H9 (cell line): ENCODE measurements around the gene POC1B. TPM values are rescaled to one million over a fixed set of nuclear protein-coding genes. Genes with fewer than 3 reads are reported as not detected.
A peak's percentile ranks its signal among the peaks of the same experiment; 100 is the strongest.

ENCODE experiments used
- DNase-seq: peaks from one replicate; pipeline ENCODE4 v3.0.0-alpha.2; 2017
- H2AFZ ChIP-seq: one replicate; pipeline ENCODE4 v1.6.1; 2013; ENCODE audit warnings: mild to moderate bottlenecking, low read length, control low read depth, moderate library complexity
- H2AK5ac ChIP-seq: 2 replicates; pipeline ENCODE4 v1.6.1; 2013; ENCODE audit warnings: low read length, control low read depth, mixed read lengths; ENCODE audit not compliant: insufficient read length
- H2BK120ac ChIP-seq: one replicate; pipeline ENCODE4 v1.6.1; 2013; ENCODE audit warnings: low read depth, mild to moderate bottlenecking, low read length, control low read depth, inconsistent platforms; ENCODE audit not compliant: poor library complexity, severe bottlenecking
- H2BK12ac ChIP-seq: 2 replicates; pipeline ENCODE4 v1.6.1; 2013; ENCODE audit warnings: low read length, control low read depth, mixed read lengths, low read depth; ENCODE audit not compliant: insufficient read length
- H2BK15ac ChIP-seq: 2 replicates; pipeline ENCODE4 v1.6.1; 2013; ENCODE audit warnings: low read depth, low read length, control low read depth
- H2BK20ac ChIP-seq: one replicate; pipeline ENCODE4 v1.6.1; 2013; ENCODE audit warnings: low read depth, mild to moderate bottlenecking, low read length, control low read depth, inconsistent platforms; ENCODE audit not compliant: poor library complexity, severe bottlenecking
- H2BK5ac ChIP-seq: 2 replicates; pipeline ENCODE4 v1.6.1; 2013; ENCODE audit warnings: low read length, control low read depth, mixed read lengths; ENCODE audit not compliant: insufficient read length
- H3K14ac ChIP-seq: 2 replicates; pipeline ENCODE4 v1.6.1; 2013; ENCODE audit warnings: low read length, control low read depth; ENCODE audit not compliant: insufficient read depth
- H3K18ac ChIP-seq: 2 replicates; pipeline ENCODE4 v1.6.1; 2013; ENCODE audit warnings: low read depth, mild to moderate bottlenecking, mixed read lengths, low read length, control low read depth; ENCODE audit not compliant: insufficient read length
- H3K23ac ChIP-seq: 2 replicates; pipeline ENCODE4 v1.6.1; 2013; ENCODE audit warnings: low read length, control low read depth, mixed read lengths, low read depth; ENCODE audit not compliant: insufficient read length
- H3K23me2 ChIP-seq: 2 replicates; pipeline ENCODE4 v1.6.1; 2013; ENCODE audit warnings: low read depth, mild to moderate bottlenecking, mixed read lengths, low read length, control low read depth; ENCODE audit not compliant: insufficient read length, poor library complexity, severe bottlenecking
- H3K27ac ChIP-seq: 2 replicates; pipeline ENCODE4 v1.5.1; 2013; ENCODE audit warnings: low read length, control low read depth, mixed read lengths, low read depth; ENCODE audit not compliant: insufficient read length
- H3K27me3 ChIP-seq: 2 replicates; pipeline ENCODE4 v1.6.1; 2013; ENCODE audit warnings: low read length, control low read depth, inconsistent platforms; ENCODE audit not compliant: insufficient read depth
- H3K4ac ChIP-seq: 2 replicates; pipeline ENCODE4 v1.6.1; 2013; ENCODE audit warnings: low read depth, mild to moderate bottlenecking, control low read depth, inconsistent platforms, low read length, moderate library complexity
- H3K4me1 ChIP-seq: 2 replicates; pipeline ENCODE4 v1.6.1; 2013; ENCODE audit warnings: low read length, control low read depth, inconsistent platforms; ENCODE audit not compliant: insufficient read depth
- H3K4me2 ChIP-seq: 2 replicates; pipeline ENCODE4 v1.6.1; 2013; ENCODE audit warnings: low read length, control low read depth, mixed read lengths; ENCODE audit not compliant: insufficient read length, insufficient read depth
- H3K56ac ChIP-seq: 2 replicates; pipeline ENCODE4 v1.6.1; 2013; ENCODE audit warnings: low read depth, mild to moderate bottlenecking, mixed read lengths, low read length, control low read depth; ENCODE audit not compliant: insufficient read length
- H3K79me1 ChIP-seq: 2 replicates; pipeline ENCODE4 v1.6.1; 2013; ENCODE audit warnings: low read depth, mild to moderate bottlenecking, moderate library complexity, low read length, control low read depth, inconsistent platforms; ENCODE audit not compliant: insufficient read depth, poor library complexity, severe bottlenecking
- H3K79me2 ChIP-seq: 2 replicates; pipeline ENCODE4 v1.6.1; 2013; ENCODE audit warnings: low read length, control low read depth, inconsistent platforms; ENCODE audit not compliant: insufficient read depth
- H3K9ac ChIP-seq: 2 replicates; pipeline ENCODE4 v1.6.1; 2013; ENCODE audit warnings: low read length, control low read depth, mixed read lengths; ENCODE audit not compliant: insufficient read length; ENCODE audit errors: extremely low read depth
- H3K9me3 ChIP-seq: one replicate; pipeline ENCODE4 v1.6.1; 2013; ENCODE audit warnings: low read depth, low read length, inconsistent platforms; ENCODE audit not compliant: control insufficient read depth
- H3T11ph ChIP-seq: one replicate; pipeline ENCODE4 v1.6.1; 2013; ENCODE audit warnings: mild to moderate bottlenecking, low read length, control low read depth, inconsistent platforms
- H4K20me1 ChIP-seq: one replicate; pipeline ENCODE4 v1.6.1; 2013; ENCODE audit not compliant: control insufficient read depth, insufficient read length, insufficient read depth
- H4K5ac ChIP-seq: 2 replicates; pipeline ENCODE4 v1.6.1; 2013; ENCODE audit warnings: low read depth, mild to moderate bottlenecking, mixed read lengths, low read length, control low read depth; ENCODE audit not compliant: insufficient read length
- H4K8ac ChIP-seq: replicated peaks from 2 replicates; pipeline ENCODE4 v1.6.1; 2013; ENCODE audit warnings: low read length, control low read depth, mixed read lengths, low read depth; ENCODE audit not compliant: insufficient read length
- H4K91ac ChIP-seq: 2 replicates; pipeline ENCODE4 v1.6.1; 2013; ENCODE audit warnings: low read depth, mild to moderate bottlenecking, moderate library complexity, mixed read lengths, low read length, control low read depth; ENCODE audit not compliant: insufficient read length
- H3K27ac Mint-ChIP-seq, 3 experiments: 2 replicates in 2 of 3; 3 replicates in 1 of 3; pipeline ENCODE4 v1.8.0; 2020 to 2021; ENCODE audit warnings: mixed read lengths in 3 of 3, mild to moderate bottlenecking in 1 of 3, moderate library complexity in 1 of 3
- H3K27me3 Mint-ChIP-seq: 2 replicates; pipeline ENCODE4 v1.8.0; 2021; ENCODE audit warnings: low read depth, mild to moderate bottlenecking, moderate library complexity, mixed read lengths
- H3K36me3 Mint-ChIP-seq, 3 experiments: 2 replicates in 2 of 3; 3 replicates in 1 of 3; pipeline ENCODE4 v1.8.0; 2020 to 2021; ENCODE audit warnings: low read depth in 3 of 3, mixed read lengths in 3 of 3; ENCODE audit not compliant: insufficient read depth in 1 of 3
- H3K4me1 Mint-ChIP-seq, 2 experiments: 2 replicates each; pipeline ENCODE4 v1.8.0; 2020; ENCODE audit warnings: mixed read lengths in 2 of 2
- H3K4me3 Mint-ChIP-seq, 2 experiments: 2 replicates in 1 of 2; 3 replicates in 1 of 2; pipeline ENCODE4 v1.8.0; 2020 to 2021; ENCODE audit warnings: mild to moderate bottlenecking in 2 of 2, mixed read lengths in 2 of 2, moderate library complexity in 1 of 2
- H3K9me3 Mint-ChIP-seq, 2 experiments: 2 replicates in 1 of 2; 3 replicates in 1 of 2; pipeline ENCODE4 v1.8.0; 2020; ENCODE audit warnings: mild to moderate bottlenecking in 2 of 2, mixed read lengths in 2 of 2, moderate library complexity in 1 of 2
- CTCF ChIP-seq: fragments of 200-600 bp; sonication (generic); conservative IDR thresholded peaks from 3 replicates; pipeline ENCODE4 v1.8.0; 2021; ENCODE audit warnings: antibody characterized with exemption, mild to moderate bottlenecking
- WGBS: extraction: QIAGEN DNeasy Blood & Tissue Kit; methylation state at CpG from one replicate; pipeline ENCODE4 v1.1.7; 2013; ENCODE audit warnings: missing lambda C conversion rate, low lambda C conversion rate, mixed read lengths; ENCODE audit not compliant: insufficient read length; ENCODE audit errors: extremely low coverage; 5-methylcytosine and 5-hydroxymethylcytosine counted together
- total RNA-seq: library from RNA; stranded (reverse); gene quantifications from 2 replicates; pipeline ENCODE4 v1.2.1, GENCODE V29; 2021

POC1B gene
- total RNA-seq, 1 experiment from 2014 or later, result 12.5 TPM

GRCh38 chr12:89540586-89540985 lies 14.7 kb upstream of the POC1B start:
- H2AFZ ChIP-seq, result no peak overlapping the region
- no peak overlapping the region for H3K4me2 ChIP-seq
- Mint-ChIP-seq H3K36me3 (no peaks in the 10 kb centered on the region), H3K27me3 (peaks cover 2% of the 10 kb centered on the region), H3K4me3 (no peak overlapping the region), H3K9me3 (no peaks in the 10 kb centered on the region), H3K27ac (peak overlapping the region in 1 of 3 experiments; percentile 36; a peak in 1 of 7 replicates), H3K4me1 (peaks cover 17 to 19% of the 10 kb centered on the region in 2 experiments)
- H3K9me3 ChIP-seq, result no peaks in the 10 kb centered on the region
- no peak overlapping the region for H4K8ac ChIP-seq
- no peak overlapping the region for H3T11ph ChIP-seq
- H3K23ac ChIP-seq, result no peak overlapping the region
- no peaks in the 10 kb centered on the region for H3K4me1 ChIP-seq
- H2BK12ac ChIP-seq, result no peak overlapping the region
- no peaks in the 10 kb centered on the region for H3K79me2 ChIP-seq
- H2AK5ac ChIP-seq, result no peak overlapping the region
- H3K23me2 ChIP-seq, result no peaks in the 10 kb centered on the region
- H2BK120ac ChIP-seq, result no peak overlapping the region
- no peak overlapping the region for H3K4ac ChIP-seq
- H3K27me3 ChIP-seq, result no peaks in the 10 kb centered on the region
- H3K79me1 ChIP-seq, result no peaks in the 10 kb centered on the region
- no peak overlapping the region for H4K5ac ChIP-seq
- H3K27ac ChIP-seq, result no peak overlapping the region
- TF ChIP-seq CTCF, result no peak
- H3K56ac ChIP-seq, result no peak overlapping the region
- no peak overlapping the region for H3K18ac ChIP-seq
- H4K91ac ChIP-seq, result no peak overlapping the region
- DNase-seq, result no peak
- H2BK20ac ChIP-seq, result no peak overlapping the region
- no peaks in the 10 kb centered on the region for H4K20me1 ChIP-seq
- no peak overlapping the region for H3K9ac ChIP-seq
- H3K14ac ChIP-seq, result no peak overlapping the region
- H2BK15ac ChIP-seq, result no peak overlapping the region
- no peak overlapping the region for H2BK5ac ChIP-seq
- WGBS, result no CpG with 5 or more reads among the region's 3 CpGs
